ENCODE results near the gene TSPEAR.

Gene TSPEAR

DNA sequence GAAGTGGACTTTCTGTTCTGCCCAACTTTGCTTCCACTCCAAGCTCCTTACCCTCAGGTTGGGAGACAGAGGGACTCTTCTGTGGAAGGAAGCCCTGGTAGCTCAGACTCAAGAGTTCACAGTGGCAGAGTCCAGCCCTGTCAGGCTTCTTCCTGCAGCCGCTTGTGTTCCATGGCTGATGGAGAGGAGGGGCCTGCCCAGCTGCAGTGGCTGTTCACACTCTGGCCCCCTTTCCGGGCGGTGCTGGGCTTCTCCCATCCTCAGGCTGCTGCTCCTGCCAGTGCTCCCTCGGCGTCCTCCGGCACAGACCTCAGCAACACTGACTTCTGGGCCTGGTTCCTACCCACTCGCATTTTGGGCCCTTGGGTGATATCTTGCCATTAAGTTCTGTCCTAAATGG, 175.4 kb downstream of the TSPEAR start:
- no peak overlapping the region for H3K9ac ChIP-seq (ENCODE audit: low read length in 5 of 5)
- peaks cover 8 to 16% (median 13%) of the 10 kb centered on the region in 5 donors for H3K27me3 ChIP-seq (ENCODE audit: control insufficient read depth in 5 of 5, insufficient read depth in 4 of 5, low read length in 5 of 5)
- no peaks in the 10 kb centered on the region for H3K9me3 ChIP-seq (ENCODE audit: control insufficient read depth in 5 of 5, low read length in 5 of 5)
- H3K36me3 ChIP-seq (ENCODE audit: control insufficient read depth in 5 of 5, insufficient read depth in 5 of 5, low read length in 5 of 5): no peaks in the 10 kb centered on the region
- H3K4me3 ChIP-seq (ENCODE audit: low read depth in 1 of 5, low read length in 5 of 5): no peak overlapping the region
- H3K27ac ChIP-seq (ENCODE audit: low read depth, low read length): no peak overlapping the region
- H3K4me1 ChIP-seq (ENCODE audit: control insufficient read depth in 5 of 5, insufficient read depth in 5 of 5, low read length in 5 of 5): no peaks in the 10 kb centered on the region

GRCh38 chr21:44534688-44535087, 176.7 kb downstream of the TSPEAR start:
- Histone ChIP-seq H3K27me3 (ENCODE audit: control insufficient read depth in 5 of 5, insufficient read depth in 4 of 5, low read length in 5 of 5) (peaks cover 3 to 14% (median 10%) of the 10 kb centered on the region in 5 donors), H3K4me1 (ENCODE audit: control insufficient read depth in 5 of 5, insufficient read depth in 5 of 5, low read length in 5 of 5) (no peaks in the 10 kb centered on the region), H3K27ac (ENCODE audit: low read depth, low read length) (no peak overlapping the region), H3K4me3 (ENCODE audit: low read depth in 1 of 5, low read length in 5 of 5) (no peak overlapping the region), H3K9me3 (ENCODE audit: control insufficient read depth in 5 of 5, low read length in 5 of 5) (no peaks in the 10 kb centered on the region), H3K36me3 (ENCODE audit: control insufficient read depth in 5 of 5, insufficient read depth in 5 of 5, low read length in 5 of 5) (no peaks in the 10 kb centered on the region), H3K9ac (ENCODE audit: low read length in 5 of 5) (no peak overlapping the region)

DNA sequence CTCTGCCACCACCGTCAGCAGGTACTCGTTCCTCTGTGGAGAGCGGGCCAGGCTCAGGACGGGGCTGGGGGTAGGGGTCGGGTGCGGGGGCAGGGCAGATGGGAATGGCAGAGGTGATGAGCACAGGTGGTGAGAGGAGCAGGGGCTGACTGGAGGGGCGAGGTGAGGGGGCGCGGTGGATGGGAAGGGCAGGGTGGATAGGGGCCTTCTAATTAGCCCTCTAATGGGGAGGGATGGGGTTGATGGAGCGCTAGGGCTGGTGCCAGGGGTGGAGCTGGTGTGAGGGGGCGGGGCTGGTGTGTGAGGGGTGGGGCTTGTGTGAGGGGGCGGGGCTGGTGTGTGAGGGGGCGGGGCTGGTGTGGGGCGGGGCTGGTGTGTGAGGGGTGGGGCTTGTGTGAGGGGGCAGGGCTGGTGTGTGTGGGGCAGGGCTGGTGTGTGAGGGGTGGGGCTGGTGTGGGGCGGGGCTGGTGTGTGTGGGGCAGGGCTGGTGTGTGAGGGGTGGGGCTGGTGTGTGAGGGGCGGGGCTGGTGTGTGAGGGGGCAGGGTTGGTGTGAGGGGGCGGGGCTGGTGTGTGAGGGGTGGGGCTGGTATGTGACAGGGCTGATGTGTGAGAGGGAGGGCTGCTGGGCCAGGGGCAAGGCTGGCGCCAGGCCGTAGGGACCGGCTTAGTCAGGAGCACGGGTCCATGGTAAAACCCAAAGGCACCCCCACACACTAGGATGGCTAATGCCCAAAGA, 177.3 kb downstream of the TSPEAR start:
- no peaks in the 10 kb centered on the region for H3K36me3 ChIP-seq (ENCODE audit: control insufficient read depth in 5 of 5, insufficient read depth in 5 of 5, low read length in 5 of 5)
- no peak overlapping the region for H3K9ac ChIP-seq (ENCODE audit: low read length in 5 of 5)
- no peaks in the 10 kb centered on the region for H3K9me3 ChIP-seq (ENCODE audit: control insufficient read depth in 5 of 5, low read length in 5 of 5)
- H3K27ac ChIP-seq (ENCODE audit: low read depth, low read length): no peak overlapping the region
- H3K27me3 ChIP-seq (ENCODE audit: control insufficient read depth in 5 of 5, insufficient read depth in 4 of 5, low read length in 5 of 5): peaks cover 3 to 14% (median 10%) of the 10 kb centered on the region in 5 donors
- no peaks in the 10 kb centered on the region for H3K4me1 ChIP-seq (ENCODE audit: control insufficient read depth in 5 of 5, insufficient read depth in 5 of 5, low read length in 5 of 5)
- H3K4me3 ChIP-seq (ENCODE audit: low read depth in 1 of 5, low read length in 5 of 5): no peak overlapping the region

DNA sequence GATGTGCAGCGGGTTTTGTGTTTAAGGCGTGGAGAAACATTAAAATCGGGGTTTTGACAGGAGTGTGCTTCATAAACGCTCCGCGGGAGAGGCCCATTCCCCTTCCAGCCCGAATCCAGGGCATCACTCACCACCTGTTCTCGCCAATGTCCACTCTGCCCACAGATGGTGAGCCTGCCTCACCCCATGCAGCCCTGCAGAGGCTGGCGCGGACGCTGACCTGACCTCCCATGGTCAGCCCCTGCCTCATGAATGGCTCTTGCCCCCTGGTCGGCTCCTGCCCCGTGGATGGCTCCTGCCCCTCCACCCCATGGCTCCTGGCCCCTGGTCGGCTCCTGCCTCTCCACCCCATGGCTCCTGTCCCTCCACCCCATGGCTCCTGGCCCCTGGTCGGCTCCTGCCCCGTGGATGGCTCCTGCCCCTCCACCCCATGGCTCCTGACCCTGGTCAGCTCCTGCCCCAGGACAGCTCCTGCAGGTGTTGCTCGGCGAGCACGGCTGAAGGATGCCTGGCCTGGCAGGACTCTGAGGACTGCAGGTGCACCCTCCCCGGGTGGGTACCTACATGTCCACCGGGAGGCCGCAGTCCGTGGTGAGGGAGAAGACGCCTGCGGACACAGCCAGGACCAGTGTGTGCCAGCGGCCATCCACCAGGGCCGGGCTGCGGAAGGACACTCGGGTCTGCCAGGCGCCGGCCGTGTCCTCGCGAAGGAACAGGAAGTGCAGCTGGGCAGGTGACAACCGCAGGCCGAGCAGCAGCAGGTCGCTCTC, 178.1 kb downstream of the TSPEAR start:
- Histone ChIP-seq H3K4me3 (ENCODE audit: low read depth in 1 of 5, low read length in 5 of 5) (no peak overlapping the region), H3K27me3 (ENCODE audit: control insufficient read depth in 5 of 5, insufficient read depth in 4 of 5, low read length in 5 of 5) (peaks cover 3 to 14% (median 10%) of the 10 kb centered on the region in 5 donors), H3K27ac (ENCODE audit: low read depth, low read length) (no peak overlapping the region), H3K9me3 (ENCODE audit: control insufficient read depth in 5 of 5, low read length in 5 of 5) (no peaks in the 10 kb centered on the region), H3K9ac (ENCODE audit: low read length in 5 of 5) (no peak overlapping the region), H3K36me3 (ENCODE audit: control insufficient read depth in 5 of 5, insufficient read depth in 5 of 5, low read length in 5 of 5) (no peaks in the 10 kb centered on the region), H3K4me1 (ENCODE audit: control insufficient read depth in 5 of 5, insufficient read depth in 5 of 5, low read length in 5 of 5) (no peaks in the 10 kb centered on the region)

DNA sequence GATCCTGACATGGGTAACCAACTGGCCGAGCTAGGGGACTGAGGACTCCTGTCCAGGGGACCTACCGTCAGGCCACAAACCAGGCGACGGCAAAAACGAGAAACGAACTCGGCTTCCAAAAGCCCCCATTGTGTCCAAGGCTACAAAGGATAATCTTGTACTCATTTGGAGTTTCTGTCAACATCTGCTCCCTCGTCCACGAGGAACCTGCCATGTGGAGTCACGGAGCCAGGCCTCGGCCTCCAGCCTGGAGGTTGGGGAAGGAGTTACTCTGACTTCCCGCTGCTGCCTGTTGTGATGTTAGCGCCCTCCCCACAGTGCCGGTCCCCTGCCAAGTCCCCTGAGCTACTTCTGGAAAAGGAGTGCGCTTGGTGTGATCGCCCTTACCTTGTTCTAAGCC, 178.7 kb downstream of the TSPEAR start:
- Histone ChIP-seq H3K9ac (ENCODE audit: low read length in 5 of 5) (no peak overlapping the region), H3K27ac (ENCODE audit: low read depth, low read length) (no peak overlapping the region), H3K4me1 (ENCODE audit: control insufficient read depth in 5 of 5, insufficient read depth in 5 of 5, low read length in 5 of 5) (peaks cover 0 to under 1% (median 0%) of the 10 kb centered on the region in 5 donors), H3K36me3 (ENCODE audit: control insufficient read depth in 5 of 5, insufficient read depth in 5 of 5, low read length in 5 of 5) (no peaks in the 10 kb centered on the region), H3K27me3 (ENCODE audit: control insufficient read depth in 5 of 5, insufficient read depth in 4 of 5, low read length in 5 of 5) (peaks cover 3 to 14% (median 10%) of the 10 kb centered on the region in 5 donors), H3K4me3 (ENCODE audit: low read depth in 1 of 5, low read length in 5 of 5) (no peak overlapping the region), H3K9me3 (ENCODE audit: control insufficient read depth in 5 of 5, low read length in 5 of 5) (no peaks in the 10 kb centered on the region)

DNA sequence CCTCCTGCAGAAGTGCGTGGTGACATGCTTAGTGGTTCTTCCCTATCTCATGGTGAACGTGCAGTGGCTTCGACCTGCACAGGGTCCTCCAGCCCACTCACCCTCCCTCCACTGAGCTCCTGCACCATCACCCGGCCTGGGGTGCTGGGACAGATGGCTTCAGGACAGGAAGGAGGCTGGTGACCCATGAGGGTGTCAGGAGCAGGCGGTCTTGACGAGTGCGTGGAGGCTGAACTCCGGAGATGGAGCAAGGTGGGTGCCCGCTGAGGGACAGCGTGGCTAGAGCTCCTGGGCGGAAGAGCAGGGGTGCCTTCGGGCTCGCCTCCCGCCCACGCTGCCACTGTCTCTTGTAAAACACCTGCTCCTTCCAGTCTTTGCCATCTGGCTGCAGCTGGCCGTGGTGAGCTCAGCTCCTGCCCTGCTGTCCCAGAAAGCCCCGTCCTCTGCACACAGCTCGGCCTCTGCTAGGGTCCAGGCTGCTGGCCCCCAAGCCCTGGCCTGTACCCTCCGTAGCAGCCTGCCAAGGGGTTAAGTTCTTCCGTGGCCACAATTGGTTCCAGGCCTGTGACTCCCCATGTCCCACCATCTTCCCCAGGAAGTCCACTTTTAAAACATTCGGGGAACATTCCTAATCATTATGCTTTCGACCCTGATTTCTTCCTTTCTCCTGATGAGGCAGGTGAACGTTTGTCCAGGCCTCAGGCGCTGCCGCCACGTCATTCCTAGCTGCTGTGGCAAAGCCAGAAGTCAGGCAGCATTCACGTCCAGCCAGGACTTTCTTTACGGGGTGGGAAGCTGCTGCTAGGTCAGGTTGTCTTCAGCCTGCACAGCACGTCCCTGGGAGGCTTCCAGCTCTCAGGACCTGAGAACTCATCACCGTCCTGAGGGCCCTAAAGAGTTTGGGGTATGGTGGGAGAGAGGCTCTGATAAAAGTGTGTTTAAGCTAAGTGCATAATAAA, 179.5 kb downstream of the TSPEAR start:
- no peak overlapping the region for H3K27ac ChIP-seq (ENCODE audit: low read depth, low read length)
- H3K36me3 ChIP-seq (ENCODE audit: control insufficient read depth in 5 of 5, insufficient read depth in 5 of 5, low read length in 5 of 5): no peaks in the 10 kb centered on the region
- no peak overlapping the region for H3K4me3 ChIP-seq (ENCODE audit: low read depth in 1 of 5, low read length in 5 of 5)
- H3K4me1 ChIP-seq (ENCODE audit: control insufficient read depth in 5 of 5, insufficient read depth in 5 of 5, low read length in 5 of 5): peaks cover 0 to 2% (median 0%) of the 10 kb centered on the region in 5 donors
- H3K9me3 ChIP-seq (ENCODE audit: control insufficient read depth in 5 of 5, low read length in 5 of 5): no peaks in the 10 kb centered on the region
- H3K9ac ChIP-seq (ENCODE audit: low read length in 5 of 5): no peak overlapping the region
- H3K27me3 ChIP-seq (ENCODE audit: control insufficient read depth in 5 of 5, insufficient read depth in 4 of 5, low read length in 5 of 5): peaks cover 3 to 14% (median 10%) of the 10 kb centered on the region in 5 donors

- Histone ChIP-seq H3K9ac (ENCODE audit: low read length in 5 of 5) (no peak overlapping the region), H3K36me3 (ENCODE audit: control insufficient read depth in 5 of 5, insufficient read depth in 5 of 5, low read length in 5 of 5) (no peaks in the 10 kb centered on the region), H3K9me3 (ENCODE audit: control insufficient read depth in 5 of 5, low read length in 5 of 5) (no peaks in the 10 kb centered on the region), H3K4me1 (ENCODE audit: control insufficient read depth in 5 of 5, insufficient read depth in 5 of 5, low read length in 5 of 5) (peaks cover 0 to 2% (median 0%) of the 10 kb centered on the region in 5 donors), H3K27ac (ENCODE audit: low read depth, low read length) (no peak overlapping the region), H3K27me3 (ENCODE audit: control insufficient read depth in 5 of 5, insufficient read depth in 4 of 5, low read length in 5 of 5) (peaks cover 3 to 18% (median 10%) of the 10 kb centered on the region in 5 donors), H3K4me3 (ENCODE audit: low read depth in 1 of 5, low read length in 5 of 5) (no peak overlapping the region)
These were observed 180.3 kb downstream of the TSPEAR start for GRCh38 chr21:44530903-44531605.

GRCh38 chr21:44530221-44530902, 181.0 kb downstream of the TSPEAR start:
- no peaks in the 10 kb centered on the region for H3K9me3 ChIP-seq (ENCODE audit: control insufficient read depth in 5 of 5, low read length in 5 of 5)
- no peaks in the 10 kb centered on the region for H3K36me3 ChIP-seq (ENCODE audit: control insufficient read depth in 5 of 5, insufficient read depth in 5 of 5, low read length in 5 of 5)
- H3K4me3 ChIP-seq (ENCODE audit: low read depth in 1 of 5, low read length in 5 of 5): no peak overlapping the region
- H3K4me1 ChIP-seq (ENCODE audit: control insufficient read depth in 5 of 5, insufficient read depth in 5 of 5, low read length in 5 of 5): peaks cover 0 to 2% (median 0%) of the 10 kb centered on the region in 5 donors
- H3K27me3 ChIP-seq (ENCODE audit: control insufficient read depth in 5 of 5, insufficient read depth in 4 of 5, low read length in 5 of 5): peaks cover 3 to 18% (median 11%) of the 10 kb centered on the region in 5 donors
- H3K9ac ChIP-seq (ENCODE audit: low read length in 5 of 5): no peak overlapping the region
- no peak overlapping the region for H3K27ac ChIP-seq (ENCODE audit: low read depth, low read length)

Measured in subcutaneous abdominal adipose tissue (tissue), 5 donors.